GM21737 (cell line): ENCODE results near the gene ZBTB16.

Experiments
- ATAC-seq: cut with Tn5 transposase; IDR thresholded peaks from one replicate; pipeline ENCODE4 v1.9.1; 2021; ENCODE audit warnings: mild to moderate bottlenecking, moderate library complexity; ENCODE audit not compliant: unreplicated experiment

The ZBTB16 gene

DNA sequence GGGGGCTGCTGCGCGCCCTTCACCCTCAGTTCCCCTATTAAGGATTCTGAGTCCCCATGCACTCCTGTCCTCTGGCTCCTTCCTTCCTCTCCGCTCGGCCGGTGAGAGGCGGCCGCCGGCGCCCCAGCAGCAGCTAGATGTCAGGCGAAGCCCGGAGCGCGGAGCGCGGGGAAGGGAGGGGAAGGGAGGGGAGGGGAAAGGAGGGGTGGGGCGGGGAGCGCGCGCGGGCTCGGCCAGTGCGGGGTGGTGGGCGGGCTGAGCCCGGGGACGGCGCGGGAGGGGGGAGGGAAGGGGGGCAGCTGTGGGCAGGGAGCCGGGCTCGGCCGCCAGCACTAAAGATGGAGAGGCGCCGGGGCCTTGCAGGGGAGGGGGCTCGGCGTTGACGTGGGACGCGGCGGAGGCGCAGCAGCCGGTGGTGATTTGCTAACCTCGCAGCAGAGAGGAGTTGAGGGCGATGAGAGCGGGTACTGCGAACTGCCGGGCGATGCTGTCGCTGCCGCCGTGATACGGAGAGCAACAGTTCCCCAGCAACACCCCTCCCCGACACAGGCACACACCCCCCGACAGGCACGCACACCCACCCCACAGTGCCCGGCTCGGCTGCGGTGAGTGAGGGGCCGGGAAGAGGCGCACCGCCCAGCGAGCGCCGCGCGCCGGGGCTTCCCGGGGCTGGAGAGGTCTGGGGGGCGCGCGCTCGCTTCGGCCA lies at the start of gene ZBTB16:
Gene ZBTB16, plus strand, starts transcription at position 434 of the 706 bp plus-strand sequence. CDS start 3,590 bp downstream, outside the sequence.
- ATAC-seq: no peak

- no peak for ATAC-seq
Measured at GRCh38 chr11:114010931-114011330, 48.6 kb upstream of the ZBTB16 start.

- ATAC-seq: no peak
Measured at GRCh38 chr11:114011443-114011842, 48.1 kb upstream of the ZBTB16 start.

- no peak for ATAC-seq
Measured at GRCh38 chr11:114015117-114015516, 44.4 kb upstream of the ZBTB16 start.

GRCh38 chr11:114016986-114017385 lies 42.5 kb upstream of the ZBTB16 start:
- no peak for ATAC-seq

- no peak for ATAC-seq
Measured at GRCh38 chr11:114017723-114018122, 41.8 kb upstream of the ZBTB16 start.

DNA sequence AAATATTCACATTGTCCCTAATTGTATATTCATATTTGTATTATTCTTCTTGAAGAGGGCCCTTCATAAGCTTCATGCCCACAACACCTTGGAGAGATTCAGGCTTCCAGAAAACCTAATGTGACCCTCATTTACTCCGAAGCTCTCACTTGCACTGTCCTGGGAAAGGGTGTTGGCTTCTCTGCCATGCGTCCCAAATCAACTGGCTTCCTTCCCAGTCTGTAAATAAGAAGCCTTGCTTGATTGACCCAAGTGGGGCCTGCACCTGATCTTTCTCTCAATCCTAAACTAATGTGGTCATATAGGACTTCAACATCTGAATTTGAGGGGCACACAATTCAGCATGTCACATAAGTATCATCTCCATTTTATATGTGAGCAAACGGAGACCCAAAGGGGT lies 40.5 kb upstream of the ZBTB16 start:
- no peak for ATAC-seq

- no peak for ATAC-seq
Measured at GRCh38 chr11:114019574-114019973, 39.9 kb upstream of the ZBTB16 start.

DNA sequence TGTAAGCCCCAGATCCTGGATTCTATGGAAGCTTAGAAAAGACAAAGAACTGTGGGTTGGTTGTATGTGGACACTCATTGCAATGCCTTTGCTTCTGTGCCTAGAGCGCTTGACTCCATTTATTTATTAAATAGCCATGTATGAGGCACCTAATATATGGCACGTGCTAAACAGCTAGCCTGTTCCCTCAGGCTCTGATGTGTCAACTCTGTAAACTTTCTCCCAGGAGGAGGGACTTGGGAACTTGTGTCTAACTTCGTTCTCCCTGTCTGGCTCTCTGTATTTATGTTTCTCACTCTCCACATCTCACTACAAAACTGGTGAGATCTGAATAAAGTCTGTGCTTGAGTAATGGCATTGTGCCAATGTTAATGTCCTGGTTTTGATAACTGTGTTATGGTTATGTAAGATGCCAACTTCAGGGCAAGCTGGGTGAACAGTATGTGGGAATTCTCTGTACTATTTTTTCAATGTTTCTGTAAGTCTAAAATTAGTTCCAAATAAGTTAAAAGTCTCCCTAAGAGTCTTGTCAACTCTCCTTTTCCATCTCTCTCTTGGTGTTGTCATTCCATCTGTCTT lies 34.1 kb upstream of the ZBTB16 start:
- no peak for ATAC-seq

DNA sequence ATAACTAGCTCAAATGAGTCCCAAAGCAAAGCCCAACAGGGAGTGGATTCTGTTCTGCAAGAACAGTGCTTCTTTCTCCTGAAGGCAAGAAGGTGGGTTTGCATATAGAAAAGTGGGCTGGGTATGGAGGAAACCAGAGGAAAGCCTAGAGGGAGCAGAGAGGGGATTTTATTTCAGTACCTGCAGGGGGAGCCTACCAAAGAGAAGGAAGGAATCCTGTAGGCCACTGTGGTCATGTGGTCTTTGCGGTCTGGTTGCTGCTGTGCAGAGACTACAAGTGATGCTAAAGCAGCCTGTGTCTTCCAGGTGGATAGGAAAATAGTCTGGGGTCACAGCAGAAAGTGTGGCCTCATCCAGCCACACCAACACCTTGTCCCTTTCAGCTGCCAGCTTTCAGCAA lies 33.2 kb upstream of the ZBTB16 start:
- no peak for ATAC-seq

- ATAC-seq: no peak
Measured at GRCh38 chr11:114027391-114027790, 32.1 kb upstream of the ZBTB16 start.

- ATAC-seq: no peak
Measured at GRCh38 chr11:114027926-114028325, 31.6 kb upstream of the ZBTB16 start.

DNA sequence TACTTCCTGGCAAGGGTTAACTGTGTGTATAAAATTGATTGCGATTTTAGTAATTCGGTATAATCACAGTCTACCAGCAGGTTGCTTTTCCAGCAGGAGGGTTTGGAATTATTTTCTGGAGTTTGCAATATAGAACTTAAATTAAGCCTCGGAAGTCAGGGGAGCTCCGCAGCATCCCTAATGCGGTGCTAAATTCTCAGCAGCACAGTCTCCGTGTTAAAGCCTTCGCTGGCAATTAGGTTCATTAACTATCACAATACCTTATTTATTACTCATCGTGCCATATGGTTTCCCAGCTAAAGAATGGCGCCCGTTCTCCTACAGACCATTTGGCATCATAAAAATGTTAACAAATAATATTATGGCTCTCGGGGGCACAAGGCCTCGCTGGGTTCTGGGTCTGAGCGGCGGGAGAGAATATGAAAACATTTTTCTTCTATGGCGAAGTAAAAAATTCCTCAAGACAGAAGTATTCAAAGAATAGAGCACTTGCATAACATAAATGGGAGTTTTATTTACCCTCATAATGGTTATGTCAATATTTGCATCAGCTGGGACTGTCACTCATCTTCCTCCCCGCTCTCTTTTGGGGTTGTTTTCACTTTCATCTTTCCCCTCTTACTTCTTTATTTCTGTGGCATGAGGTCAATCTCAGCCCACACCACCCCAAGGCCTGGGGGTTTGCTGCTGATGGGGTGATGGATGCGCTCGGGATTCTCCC lies 28.1 kb upstream of the ZBTB16 start:
- ATAC-seq: no peak

DNA sequence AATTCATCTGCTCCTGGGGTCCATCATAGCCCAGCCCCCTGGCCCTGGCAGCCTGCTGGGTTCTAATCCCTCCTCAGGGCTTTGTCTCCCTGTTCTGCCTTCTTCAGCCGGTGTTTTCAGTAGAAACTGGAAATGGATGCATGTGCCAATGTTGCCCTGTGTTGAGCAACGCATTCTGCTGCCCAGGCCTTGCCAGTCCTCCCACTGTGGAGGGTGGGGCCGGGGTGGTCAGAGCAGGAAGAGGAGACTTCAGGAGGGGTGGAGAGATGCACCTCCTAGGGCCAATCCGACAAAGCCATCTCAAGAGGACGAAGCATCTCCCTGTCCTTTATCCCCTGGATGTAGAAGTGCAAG lies 27.6 kb upstream of the ZBTB16 start:
- no peak for ATAC-seq

- no peak for ATAC-seq
Measured at GRCh38 chr11:114033066-114033465, 26.4 kb upstream of the ZBTB16 start.

- no peak for ATAC-seq
Measured at GRCh38 chr11:114033572-114033971, 25.9 kb upstream of the ZBTB16 start.

DNA sequence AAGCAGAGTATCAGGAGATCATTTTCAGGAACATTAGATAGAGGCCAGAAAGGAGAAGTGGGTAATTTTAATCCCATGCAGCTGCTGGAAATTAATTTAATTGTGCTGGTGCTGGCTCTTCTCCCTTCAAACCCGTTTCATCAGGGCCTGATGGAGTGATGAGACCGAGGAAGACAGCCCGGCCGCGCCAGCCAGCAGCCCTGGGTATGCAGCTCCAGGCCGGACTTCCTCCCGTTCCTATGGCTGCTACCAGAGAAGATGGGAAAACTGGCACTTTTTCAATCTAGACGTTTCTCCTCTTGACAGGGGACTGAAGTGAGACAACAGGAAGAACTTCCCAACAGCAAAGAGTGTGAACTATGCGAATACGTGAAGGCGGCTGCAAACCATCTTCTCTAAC lies 24.6 kb upstream of the ZBTB16 start:
- ATAC-seq: no peak

DNA sequence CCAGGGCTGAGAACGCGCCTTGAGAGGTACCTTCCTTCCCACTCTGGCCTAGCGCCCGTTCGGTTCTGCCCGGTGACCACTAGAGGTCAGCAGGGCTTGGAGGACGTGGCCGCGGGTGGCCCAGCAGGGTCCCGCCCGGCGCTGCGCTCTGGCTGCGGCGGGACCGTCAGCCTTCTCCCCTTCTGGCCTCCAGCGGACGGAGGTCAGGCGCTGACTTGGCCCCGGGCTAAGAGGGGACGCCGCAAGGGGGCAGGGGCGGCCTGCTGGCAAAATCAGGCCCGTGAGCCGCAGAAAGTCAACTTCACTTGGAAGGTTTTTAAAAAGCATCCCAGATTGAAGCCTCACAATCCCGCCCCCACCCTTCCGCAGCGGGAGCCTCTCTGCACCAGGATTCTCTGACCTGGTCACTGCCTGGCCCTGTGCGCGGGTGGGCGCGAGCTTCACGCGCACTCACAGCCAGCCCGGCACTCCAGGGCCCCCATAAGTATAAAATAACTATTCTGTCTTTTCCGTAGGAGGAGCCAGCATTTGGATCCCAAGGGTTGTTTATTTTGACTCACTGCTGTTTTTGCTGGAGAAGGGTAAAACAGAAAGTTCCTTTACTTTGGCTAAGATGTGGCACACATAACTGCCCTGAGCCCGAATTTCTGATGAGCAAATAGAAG lies 23.2 kb upstream of the ZBTB16 start:
- ATAC-seq: no peak

GRCh38 chr11:114036958-114037357 lies 22.6 kb upstream of the ZBTB16 start:
- ATAC-seq: no peak

DNA sequence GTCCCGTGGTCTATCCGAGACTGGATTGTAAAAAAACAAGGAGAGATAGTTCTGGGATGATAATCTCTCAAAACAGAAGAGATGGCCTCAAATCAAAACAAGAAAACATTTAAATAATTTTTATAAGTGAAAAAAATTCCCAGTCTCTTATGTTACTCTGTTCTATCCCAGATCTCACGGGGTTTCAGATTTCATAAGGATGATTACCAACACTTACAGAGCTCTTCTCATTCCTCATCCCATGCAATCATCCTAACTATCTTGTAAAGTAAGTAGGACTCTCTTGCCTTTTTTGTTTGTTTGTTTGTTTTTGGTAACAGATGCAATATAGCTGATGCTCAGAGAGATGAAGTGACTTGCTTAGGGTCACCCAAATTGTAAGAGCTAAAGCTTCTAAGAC lies 20.0 kb upstream of the ZBTB16 start:
- no peak for ATAC-seq

GRCh38 chr11:114040706-114041211 lies 18.8 kb upstream of the ZBTB16 start:
- no peak for ATAC-seq

GRCh38 chr11:114042234-114042633 lies 17.3 kb upstream of the ZBTB16 start:
- ATAC-seq: no peak
